ENCODE results near the gene ANGPTL4.

- TF ChIP-seq CTCF (IDR thresholded peaks at IDR 0.05; ENCODE audit: poor library complexity, severe bottlenecking), result no peak
- no peak for TF ChIP-seq EZH2 (IDR thresholded peaks at IDR 0.05; ENCODE audit: borderline replicate concordance, insufficient read depth, low read length, poor library complexity, severe bottlenecking)
- no peak for TF ChIP-seq MXI1 (conservative IDR thresholded peaks at IDR 0.05; ENCODE audit: poor library complexity, severe bottlenecking)
- TF ChIP-seq POLR2AphosphoS5 (IDR thresholded peaks at IDR 0.05), result no peak
- TF ChIP-seq REST (IDR thresholded peaks at IDR 0.05; ENCODE audit: borderline replicate concordance), result no peak
- TF ChIP-seq SMC3 (conservative IDR thresholded peaks at IDR 0.05; ENCODE audit: poor library complexity), result no peak
Observed at GRCh38 chr19:8413629-8413995, 49.7 kb downstream of the ANGPTL4 start.
